ENCODE measurements around the gene ARMC5.

DNA sequence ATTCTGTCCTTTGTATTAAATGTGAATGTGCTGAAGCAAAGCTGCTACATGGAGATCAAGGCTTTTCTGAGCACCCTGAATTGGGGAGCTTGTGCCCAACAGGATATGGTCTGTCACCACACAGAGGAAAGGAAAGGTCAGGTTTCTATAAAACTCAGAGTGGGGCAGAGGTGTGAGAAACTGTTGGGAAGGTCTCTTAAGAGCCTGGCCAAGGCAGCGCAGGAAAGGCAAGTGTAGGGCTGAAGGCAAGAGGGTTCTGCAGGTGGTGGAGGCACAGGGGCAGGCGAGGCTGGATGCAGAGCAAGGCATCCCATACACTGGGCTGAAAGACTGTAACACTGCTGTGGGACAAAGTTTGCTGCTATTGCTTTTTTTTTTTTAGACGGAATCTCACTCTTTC lies 39.3 kb upstream of the ARMC5 start:
- TF ChIP-seq POLR2A (IDR thresholded peaks at IDR 0.05): no peak
- TF ChIP-seq, protein P1, sequence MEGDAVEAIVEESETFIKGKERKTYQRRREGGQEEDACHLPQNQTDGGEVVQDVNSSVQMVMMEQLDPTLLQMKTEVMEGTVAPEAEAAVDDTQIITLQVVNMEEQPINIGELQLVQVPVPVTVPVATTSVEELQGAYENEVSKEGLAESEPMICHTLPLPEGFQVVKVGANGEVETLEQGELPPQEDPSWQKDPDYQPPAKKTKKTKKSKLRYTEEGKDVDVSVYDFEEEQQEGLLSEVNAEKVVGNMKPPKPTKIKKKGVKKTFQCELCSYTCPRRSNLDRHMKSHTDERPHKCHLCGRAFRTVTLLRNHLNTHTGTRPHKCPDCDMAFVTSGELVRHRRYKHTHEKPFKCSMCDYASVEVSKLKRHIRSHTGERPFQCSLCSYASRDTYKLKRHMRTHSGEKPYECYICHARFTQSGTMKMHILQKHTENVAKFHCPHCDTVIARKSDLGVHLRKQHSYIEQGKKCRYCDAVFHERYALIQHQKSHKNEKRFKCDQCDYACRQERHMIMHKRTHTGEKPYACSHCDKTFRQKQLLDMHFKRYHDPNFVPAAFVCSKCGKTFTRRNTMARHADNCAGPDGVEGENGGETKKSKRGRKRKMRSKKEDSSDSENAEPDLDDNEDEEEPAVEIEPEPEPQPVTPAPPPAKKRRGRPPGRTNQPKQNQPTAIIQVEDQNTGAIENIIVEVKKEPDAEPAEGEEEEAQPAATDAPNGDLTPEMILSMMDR (IDR thresholded peaks at IDR 0.05): no peak
